GM12878 (cell line): ENCODE results near the gene P2RX4. TPM values are rescaled to one million over a fixed set of nuclear protein-coding genes. Genes with fewer than 3 reads are reported as not detected.

ENCODE experiments used
- ATAC-seq: fragments of 200-7000 bp; cut with Tn5 transposase; 3 replicates; pipeline ENCODE4 v1.9.1; 2020; ENCODE audit warnings: mild to moderate bottlenecking, moderate library complexity
- BruUV-seq: library from RNA; stranded (reverse); fragments of 400-500 nt; replicated peaks from 2 replicates; lab custom pipeline; 2021; lab: Mats Ljungman, UMichigan
- CTCF ChIA-PET: fragments of 300-600 bp; sonication (Branson Sonifier 250); formaldehyde crosslinking; extraction: SDS; loops from one replicate; lab custom pipeline; 2021; ENCODE audit warnings: inconsistent platforms; lab: Yijun Ruan, JAX
- POLR2A ChIA-PET: fragments of 350-600 bp; formaldehyde crosslinking; extraction: SDS; loops from one replicate; lab custom pipeline; 2021; ENCODE audit warnings: inconsistent platforms; lab: Charles Lee
- RAD21 ChIA-PET: fragments of 300-600 bp; sonication (Branson Sonifier 250); formaldehyde crosslinking; loops from one replicate; lab custom pipeline; 2023; ENCODE audit warnings: antibody characterized with exemption; ENCODE audit not compliant: unreplicated experiment; lab: Charles Lee
- SMC1A ChIA-PET: fragments of 300-600 bp; sonication (Branson Sonifier 250); formaldehyde crosslinking; loops from one replicate; lab custom pipeline; 2023; ENCODE audit not compliant: unreplicated experiment, uncharacterized antibody; lab: Charles Lee
- DNase-seq: peaks from one replicate; pipeline ENCODE4 v3.0.0-alpha.2; 2011; ENCODE audit warnings: low read depth, low spot score
- FAIRE-seq: peaks from 3 replicates; lab custom pipeline; 2011; peaks lifted over from hg19 to GRCh38; lab: Jason Lieb, UNC
- H2AFZ ChIP-seq: 2 replicates; pipeline ENCODE4 v1.6.0; 2011; ENCODE audit warnings: low read depth, low read length, control low read depth; ENCODE audit not compliant: control insufficient read depth
- H3K27ac ChIP-seq: 2 replicates; pipeline ENCODE4 v1.5.1; 2011; ENCODE audit warnings: control low read depth; ENCODE audit not compliant: control insufficient read depth, insufficient read depth
- H3K27me3 ChIP-seq, 2 experiments: replicated peaks in 1 of 2; 2 replicates each; pipeline versions ENCODE4 v1.6.0 to v1.6.1; 2011; ENCODE audit warnings: low read length in 1 of 2; ENCODE audit not compliant: control insufficient read depth in 2 of 2, insufficient read depth in 2 of 2
- H3K36me3 ChIP-seq, 2 experiments: 2 replicates each; pipeline ENCODE4 v1.5.1; 2011; ENCODE audit warnings: low read length in 1 of 2; ENCODE audit not compliant: control insufficient read depth in 2 of 2, insufficient read depth in 2 of 2
- H3K4me1 ChIP-seq: 2 replicates; pipeline ENCODE4 v1.6.1; 2011; ENCODE audit warnings: mild to moderate bottlenecking, low read length, moderate library complexity, mixed read lengths; ENCODE audit not compliant: control insufficient read depth, insufficient read depth
- H3K4me2 ChIP-seq: 2 replicates; pipeline ENCODE4 v1.6.0; 2011; ENCODE audit warnings: control low read depth; ENCODE audit not compliant: control insufficient read depth, insufficient read depth
- H3K4me3 ChIP-seq: fragments of 200-600 bp; sonication (generic); 2 replicates; pipeline ENCODE4 v1.5.1; 2016
- H3K79me2 ChIP-seq: 2 replicates; pipeline ENCODE4 v1.6.0; 2011; ENCODE audit warnings: low read length; ENCODE audit not compliant: control insufficient read depth, insufficient read depth
- H3K9ac ChIP-seq: 2 replicates; pipeline ENCODE4 v1.8.0; 2011; ENCODE audit warnings: low read length, control low read depth, mixed read lengths; ENCODE audit not compliant: control insufficient read depth, insufficient read depth
- H3K9me3 ChIP-seq: replicated peaks from 3 replicates; pipeline ENCODE4 v1.5.1; 2011; ENCODE audit warnings: mild to moderate bottlenecking, low read length; ENCODE audit not compliant: control insufficient read depth, insufficient read depth
- H4K20me1 ChIP-seq: 2 replicates; pipeline ENCODE4 v1.6.0; 2011; ENCODE audit not compliant: control insufficient read depth, insufficient read depth
- CBX3 ChIP-seq: fragments of 200-600 bp; sonication (generic); IDR thresholded peaks from 2 replicates; pipeline ENCODE4 v1.6.1; 2016; ENCODE audit warnings: low read depth, borderline replicate concordance
- CBX5 ChIP-seq: sonication (generic); IDR thresholded peaks from 2 replicates; pipeline ENCODE4 v1.6.1; 2016; ENCODE audit warnings: low read depth, moderate library complexity, mild to moderate bottlenecking, inconsistent platforms
- CEBPB ChIP-seq, 2 experiments: fragments of 150-350 bp in 1 of 2; IDR thresholded peaks; 2 replicates each; pipeline ENCODE4 v1.6.1; 2012 to 2014; ENCODE audit warnings: low read depth in 2 of 2, low read length in 2 of 2, borderline replicate concordance in 1 of 2, inconsistent platforms in 1 of 2
- GABPA ChIP-seq: IDR thresholded peaks from 2 replicates; pipeline ENCODE4 v1.6.1; 2014; ENCODE audit warnings: antibody characterized with exemption, low read depth, mild to moderate bottlenecking, inconsistent platforms
- MEF2B ChIP-seq: fragments of 450-650 bp; IDR thresholded peaks from 2 replicates; pipeline ENCODE4 v1.6.1; 2018; ENCODE audit warnings: mild to moderate bottlenecking, moderate library complexity; ENCODE audit not compliant: partially characterized antibody, poor library complexity, severe bottlenecking
- MLLT1 ChIP-seq: fragments of 450-650 bp; IDR thresholded peaks from 2 replicates; pipeline ENCODE4 v1.6.1; 2016; ENCODE audit warnings: mild to moderate bottlenecking
- NR2F1 ChIP-seq: fragments of 450-650 bp; conservative IDR thresholded peaks from 2 replicates; pipeline ENCODE4 v1.6.1; 2017; ENCODE audit warnings: mild to moderate bottlenecking
- PAX5 ChIP-seq: IDR thresholded peaks from 2 replicates; pipeline ENCODE4 v1.6.1; 2011; ENCODE audit warnings: low read depth, low read length, borderline replicate concordance
- RBBP5 ChIP-seq: fragments of 200-600 bp; sonication (generic); conservative IDR thresholded peaks from 2 replicates; pipeline ENCODE4 v1.6.1; 2016
- SP1 ChIP-seq: IDR thresholded peaks from one replicate; pipeline ENCODE4 v1.6.1; 2011; ENCODE audit warnings: low read depth, low read length
- ZBTB40 ChIP-seq: fragments of 450-650 bp; IDR thresholded peaks from 2 replicates; pipeline ENCODE4 v1.6.1; 2016; ENCODE audit warnings: mild to moderate bottlenecking, moderate library complexity, borderline replicate concordance
- ZZZ3 ChIP-seq: IDR thresholded peaks from 2 replicates; pipeline ENCODE4 v1.6.1; 2011; ENCODE audit warnings: low read depth; ENCODE audit not compliant: control insufficient read depth, insufficient read length
- WGBS: methylation state at CpG from one replicate; pipeline ENCODE4 v1.1.6; 2016; ENCODE audit warnings: low lambda C conversion rate; ENCODE audit not compliant: insufficient replicate concordance, insufficient coverage; ENCODE audit errors: missing lambda C conversion rate; 5-methylcytosine and 5-hydroxymethylcytosine counted together
- in situ Hi-C: fragments of 300-500 bp; cut with MboI; formaldehyde crosslinking; loops from 9 replicates; pipeline ENCODE4 v1.14.3; 2018; ENCODE audit warnings: mixed read lengths
- intact Hi-C: fragments of 100-400 bp; cut with micrococcal nuclease; formaldehyde crosslinking; loops from one replicate; pipeline ENCODE4 v1.14.2; 2022; ENCODE audit not compliant: unreplicated experiment
- polyA plus RNA-seq, 11 experiments: library from polyadenylated mRNA; depleted of rRNA in 4 of 11; unstranded in 6 of 11; stranded (reverse) in 5 of 11; fragments of >200 nt; fragmentation: Nextera tagmentation in 4 of 11; fragmentation: Illumina TruSeq in 1 of 11; extraction: Ambion mirVana in 4 of 11; extraction: Trizol in 1 of 11; gene quantifications; 1 replicate in 1 of 11; 2 replicates in 10 of 11; pipeline versions ENCODE4 v1.2.1 to v1.2.3, GENCODE V29; 2011 to 2016; ENCODE audit warnings: inconsistent platforms in 2 of 11, missing spikeins in 2 of 11, low read depth in 1 of 11
- total RNA-seq, 4 experiments: library from RNA; depleted of rRNA in 3 of 4; stranded (reverse); fragments of >200 nt in 3 of 4; fragmentation: Illumina TruSeq in 1 of 4; extraction: Trizol in 1 of 4; gene quantifications; 2 replicates each; pipeline versions ENCODE4 v1.2.1 to v1.2.3, GENCODE V29; 2013 to 2021
- TF ChIP-seq, protein P1 (sequence below): fragments of 450-650 bp; IDR thresholded peaks from 2 replicates; pipeline ENCODE4 v1.6.1; 2017; ENCODE audit warnings: mild to moderate bottlenecking
- TF ChIP-seq, protein P2 (sequence below), 3 experiments: IDR thresholded peaks in 2 of 3; conservative IDR thresholded peaks in 1 of 3; 2 replicates each; pipeline ENCODE4 v1.5.1; 2011; ENCODE audit warnings: low read depth in 3 of 3, low read length in 3 of 3, mild to moderate bottlenecking in 3 of 3, control low read depth in 2 of 3, moderate library complexity in 2 of 3, inconsistent platforms in 1 of 3, mixed read lengths in 1 of 3; ENCODE audit not compliant: control insufficient read depth in 2 of 3, insufficient read depth in 1 of 3; ENCODE audit errors: extremely low read depth in 1 of 3

Gene P2RX4
- total and polyA plus RNA-seq, 10 of the 15 experiments (the other 5 are each of a cell fraction or from before 2014, with no cell fraction given), result 9.0 to 43.4 (median 20.5) TPM

DNA sequence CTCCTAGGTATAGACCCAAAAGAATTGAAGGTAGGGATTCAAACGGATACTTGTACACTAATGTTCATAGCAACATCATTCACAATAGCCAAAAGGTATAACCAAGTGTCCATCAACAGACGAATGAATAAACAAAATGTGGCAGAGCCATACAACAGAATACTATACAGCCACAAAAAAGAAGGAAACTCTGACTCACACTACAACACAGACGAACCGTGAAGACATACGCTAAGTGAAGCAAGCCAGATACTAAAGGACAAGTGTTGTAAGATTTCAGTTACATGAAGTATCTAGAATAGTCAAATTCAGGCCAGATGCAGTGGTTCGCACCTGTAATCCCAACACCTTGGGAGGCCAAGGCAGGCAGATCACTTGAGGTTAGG, 67.4 kb downstream of the P2RX4 start:
- Histone ChIP-seq H2AFZ (no peak overlapping the region; the same call in none of the 2 replicates), H3K36me3 (peaks cover 0 to 13% of the 10 kb centered on the region in 2 experiments), H3K27me3 (no peaks in the 10 kb centered on the region), H3K4me1 (peaks cover 4% of the 10 kb centered on the region), H4K20me1 (no peaks in the 10 kb centered on the region), H3K9ac (no peak overlapping the region), H3K4me2 (peak overlapping the region; percentile 60; the same call in 1 of the 2 replicates), H3K27ac (peak overlapping the region; percentile 22), H3K9me3 (no peaks in the 10 kb centered on the region), H3K79me2 (peaks cover 4% of the 10 kb centered on the region), H3K4me3 (no peak overlapping the region)
- FAIRE-seq (peak; percentile 81), ATAC-seq (peak; percentile 31), DNase-seq (no peak)
- intact Hi-C loops, result loop anchor here (1.0 kb wide), 1 partner anchor 67 kb away; the partner anchor contains the start of gene P2RX4
- ChIA-PET RAD21 (interaction anchor here (1.0 to 2.1 kb wide), 3 partner anchors 11 to 19 kb away, joined by 5 to 10 read pairs (median 7); partner anchors contain the start of gene CAMKK2), POLR2A (interaction anchor here (1.0 kb wide), 2 partner anchors 18 to 20 kb away, joined by 3 read pairs; no protein-coding TSS in a partner anchor), CTCF (interaction anchor here (0.6 to 1.3 kb wide), 6 partner anchors 10 to 148 kb away, joined by 3 to 4 read pairs (median 4); no protein-coding TSS in a partner anchor), SMC1A (interaction anchor here (1.0 to 1.6 kb wide), 4 partner anchors 12 to 20 kb away, joined by 3 to 8 read pairs (median 3); no protein-coding TSS in a partner anchor)
- in situ Hi-C loops, result no loop called here
- WGBS, result 43% methylated on average over 6 of the region's 6 CpGs
- no TSS peak for BruUV-seq
- no peak for TF ChIP-seq NR2F1
- no peak for TF ChIP-seq MLLT1
- no peak for TF ChIP-seq ZZZ3
- TF ChIP-seq, protein P1, sequence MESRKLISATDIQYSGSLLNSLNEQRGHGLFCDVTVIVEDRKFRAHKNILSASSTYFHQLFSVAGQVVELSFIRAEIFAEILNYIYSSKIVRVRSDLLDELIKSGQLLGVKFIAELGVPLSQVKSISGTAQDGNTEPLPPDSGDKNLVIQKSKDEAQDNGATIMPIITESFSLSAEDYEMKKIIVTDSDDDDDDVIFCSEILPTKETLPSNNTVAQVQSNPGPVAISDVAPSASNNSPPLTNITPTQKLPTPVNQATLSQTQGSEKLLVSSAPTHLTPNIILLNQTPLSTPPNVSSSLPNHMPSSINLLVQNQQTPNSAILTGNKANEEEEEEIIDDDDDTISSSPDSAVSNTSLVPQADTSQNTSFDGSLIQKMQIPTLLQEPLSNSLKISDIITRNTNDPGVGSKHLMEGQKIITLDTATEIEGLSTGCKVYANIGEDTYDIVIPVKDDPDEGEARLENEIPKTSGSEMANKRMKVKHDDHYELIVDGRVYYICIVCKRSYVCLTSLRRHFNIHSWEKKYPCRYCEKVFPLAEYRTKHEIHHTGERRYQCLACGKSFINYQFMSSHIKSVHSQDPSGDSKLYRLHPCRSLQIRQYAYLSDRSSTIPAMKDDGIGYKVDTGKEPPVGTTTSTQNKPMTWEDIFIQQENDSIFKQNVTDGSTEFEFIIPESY, result 0 out of 2 replicates have a peak, but pooled peaks have one; percentile 21
- no peak for TF ChIP-seq GABPA
- no peak for TF ChIP-seq RBBP5
- TF ChIP-seq, protein P2, sequence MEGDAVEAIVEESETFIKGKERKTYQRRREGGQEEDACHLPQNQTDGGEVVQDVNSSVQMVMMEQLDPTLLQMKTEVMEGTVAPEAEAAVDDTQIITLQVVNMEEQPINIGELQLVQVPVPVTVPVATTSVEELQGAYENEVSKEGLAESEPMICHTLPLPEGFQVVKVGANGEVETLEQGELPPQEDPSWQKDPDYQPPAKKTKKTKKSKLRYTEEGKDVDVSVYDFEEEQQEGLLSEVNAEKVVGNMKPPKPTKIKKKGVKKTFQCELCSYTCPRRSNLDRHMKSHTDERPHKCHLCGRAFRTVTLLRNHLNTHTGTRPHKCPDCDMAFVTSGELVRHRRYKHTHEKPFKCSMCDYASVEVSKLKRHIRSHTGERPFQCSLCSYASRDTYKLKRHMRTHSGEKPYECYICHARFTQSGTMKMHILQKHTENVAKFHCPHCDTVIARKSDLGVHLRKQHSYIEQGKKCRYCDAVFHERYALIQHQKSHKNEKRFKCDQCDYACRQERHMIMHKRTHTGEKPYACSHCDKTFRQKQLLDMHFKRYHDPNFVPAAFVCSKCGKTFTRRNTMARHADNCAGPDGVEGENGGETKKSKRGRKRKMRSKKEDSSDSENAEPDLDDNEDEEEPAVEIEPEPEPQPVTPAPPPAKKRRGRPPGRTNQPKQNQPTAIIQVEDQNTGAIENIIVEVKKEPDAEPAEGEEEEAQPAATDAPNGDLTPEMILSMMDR (IDR thresholded peaks at IDR 0.05 in 2 of 3, conservative IDR thresholded peaks at IDR 0.05 in 1 of 3; ENCODE audit: control insufficient read depth in 2 of 3, extremely low read depth in 1 of 3, insufficient read depth in 1 of 3, low read depth in 3 of 3, low read length in 3 of 3), result no peak
- no peak for TF ChIP-seq SP1
- no peak for TF ChIP-seq PAX5
- no peak for TF ChIP-seq MEF2B
- no peak for TF ChIP-seq CBX3
- peak; percentile 17; the same call in 1 of the 2 replicates for TF ChIP-seq ZBTB40
- TF ChIP-seq CEBPB (IDR thresholded peaks at IDR 0.05; ENCODE audit: borderline replicate concordance in 1 of 2, low read depth in 2 of 2, low read length in 2 of 2), result no peak
- TF ChIP-seq CBX5, result no peak
